ENCODE measurements around the gene INSC. TPM values are rescaled to one million over a fixed set of nuclear protein-coding genes. Genes with fewer than 3 reads are reported as not detected.

Gene INSC
- polyA plus RNA-seq, 3 donors: not detected

DNA sequence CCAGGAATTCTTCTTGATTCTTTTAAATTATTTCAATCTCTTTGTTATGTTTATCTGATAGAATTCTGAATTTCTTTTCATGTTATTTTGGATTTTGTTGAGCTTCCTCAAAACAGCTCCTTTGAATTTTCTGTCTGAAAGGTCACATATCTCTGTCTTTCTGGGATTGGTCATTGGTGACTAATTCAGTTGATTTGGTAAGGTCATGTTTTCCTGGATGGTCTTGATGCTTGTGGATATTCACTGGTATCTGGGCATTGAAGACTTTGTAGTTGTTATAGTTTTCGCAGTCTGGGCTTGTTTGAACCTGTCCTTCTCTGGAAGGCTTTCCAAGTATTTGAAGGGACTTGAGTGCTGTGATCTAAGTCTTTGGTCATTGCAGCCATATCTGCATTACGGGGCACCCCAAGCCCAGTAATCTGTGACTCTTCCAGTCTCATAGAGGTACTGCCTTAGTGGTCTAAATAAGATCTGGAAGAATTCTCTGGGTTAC is 18.9 kb upstream of the INSC start:
- intact Hi-C loops (cut with micrococcal nuclease): no loop called here
- Histone ChIP-seq H3K4me2 (replicated peaks; ENCODE audit: extremely low read depth, low read length, poor library complexity, severe bottlenecking) (no peak overlapping the region), H3K9me3 (replicated peaks in 1 of 2; ENCODE audit: control insufficient read depth in 1 of 2, insufficient read depth in 1 of 2, low read length in 2 of 2) (no peaks in the 10 kb centered on the region), H3K27ac (ENCODE audit: low read depth in 1 of 2, low read length in 2 of 2) (no peak overlapping the region), H3K27me3 (ENCODE audit: control insufficient read depth in 2 of 2, insufficient read depth in 2 of 2, low read length in 2 of 2) (peaks cover 0 to 2% of the 10 kb centered on the region in 2 donors), H2AFZ (ENCODE audit: insufficient read depth, low read depth, low read length, poor library complexity, severe bottlenecking) (no peak overlapping the region), H3K9ac (ENCODE audit: insufficient read depth, low read length, poor library complexity, severe bottlenecking) (no peak overlapping the region), H3K4me3 (replicated peaks in 1 of 3; ENCODE audit: low read depth in 2 of 3, low read length in 3 of 3) (no peak overlapping the region), H4K20me1 (ENCODE audit: insufficient read depth, low read length) (no peaks in the 10 kb centered on the region), H3K79me2 (ENCODE audit: insufficient read depth, low read length) (no peaks in the 10 kb centered on the region), H3K36me3 (replicated peaks in 1 of 2; ENCODE audit: control insufficient read depth in 1 of 2, insufficient read depth in 2 of 2, low read length in 2 of 2) (no peaks in the 10 kb centered on the region), H3K4me1 (ENCODE audit: control insufficient read depth in 1 of 2, insufficient read depth in 2 of 2, low read length in 2 of 2) (no peaks in the 10 kb centered on the region)
- Mint-ChIP-seq H3K27me3 (ENCODE audit: low read depth in 3 of 3) (peaks cover 0 to 4% (median 2%) of the 10 kb centered on the region in 3 donors), H3K27ac (no peak overlapping the region), H3K4me1 (peaks cover 4% of the 10 kb centered on the region), H3K4me3 (no peak overlapping the region), H3K9me3 (peaks cover 0 to 2% (median 0%) of the 10 kb centered on the region in 7 donors), H3K36me3 (no peaks in the 10 kb centered on the region)
- TF ChIP-seq, protein P1, sequence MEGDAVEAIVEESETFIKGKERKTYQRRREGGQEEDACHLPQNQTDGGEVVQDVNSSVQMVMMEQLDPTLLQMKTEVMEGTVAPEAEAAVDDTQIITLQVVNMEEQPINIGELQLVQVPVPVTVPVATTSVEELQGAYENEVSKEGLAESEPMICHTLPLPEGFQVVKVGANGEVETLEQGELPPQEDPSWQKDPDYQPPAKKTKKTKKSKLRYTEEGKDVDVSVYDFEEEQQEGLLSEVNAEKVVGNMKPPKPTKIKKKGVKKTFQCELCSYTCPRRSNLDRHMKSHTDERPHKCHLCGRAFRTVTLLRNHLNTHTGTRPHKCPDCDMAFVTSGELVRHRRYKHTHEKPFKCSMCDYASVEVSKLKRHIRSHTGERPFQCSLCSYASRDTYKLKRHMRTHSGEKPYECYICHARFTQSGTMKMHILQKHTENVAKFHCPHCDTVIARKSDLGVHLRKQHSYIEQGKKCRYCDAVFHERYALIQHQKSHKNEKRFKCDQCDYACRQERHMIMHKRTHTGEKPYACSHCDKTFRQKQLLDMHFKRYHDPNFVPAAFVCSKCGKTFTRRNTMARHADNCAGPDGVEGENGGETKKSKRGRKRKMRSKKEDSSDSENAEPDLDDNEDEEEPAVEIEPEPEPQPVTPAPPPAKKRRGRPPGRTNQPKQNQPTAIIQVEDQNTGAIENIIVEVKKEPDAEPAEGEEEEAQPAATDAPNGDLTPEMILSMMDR (IDR thresholded peaks at IDR 0.05): no peak
- DNase-seq: no peak
- 100% methylated on average over 1 of the region's 2 CpGs for WGBS (ENCODE audit: insufficient coverage)

DNA sequence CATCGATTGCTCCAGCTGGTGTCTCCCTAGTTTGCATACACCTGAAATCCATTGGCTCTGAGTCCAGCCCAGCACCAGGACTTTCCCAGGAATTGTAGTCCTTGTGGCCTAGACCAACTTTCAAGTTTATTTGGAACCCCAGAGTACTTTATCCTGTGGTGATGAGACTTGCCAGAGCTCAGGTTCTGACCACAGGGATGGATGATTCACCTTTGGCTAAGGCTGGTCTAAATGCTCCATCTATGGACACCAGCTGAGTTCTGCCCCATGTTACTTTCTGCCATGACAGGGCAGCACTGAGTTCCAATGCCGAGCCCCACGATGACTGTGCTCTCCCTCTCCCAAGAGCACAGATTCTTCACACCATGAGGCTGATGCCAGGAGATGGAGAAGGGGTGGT is 17.3 kb upstream of the INSC start:
- H3K36me3 ChIP-seq (replicated peaks in 1 of 2; ENCODE audit: control insufficient read depth in 1 of 2, insufficient read depth in 2 of 2, low read length in 2 of 2): no peaks in the 10 kb centered on the region
- no peak for DNase-seq
- no peak overlapping the region for H3K4me3 ChIP-seq (replicated peaks in 1 of 3; ENCODE audit: low read depth in 2 of 3, low read length in 3 of 3)
- intact Hi-C loops (cut with micrococcal nuclease): no loop called here
- Mint-ChIP-seq H3K4me1 (peaks cover 7% of the 10 kb centered on the region), H3K27me3 (ENCODE audit: low read depth in 3 of 3) (peaks cover 2 to 4% (median 2%) of the 10 kb centered on the region in 3 donors), H3K36me3 (no peaks in the 10 kb centered on the region), H3K9me3 (peaks cover 0 to 2% (median 0%) of the 10 kb centered on the region in 7 donors), H3K4me3 (no peak overlapping the region), H3K27ac (no peak overlapping the region)
- no peaks in the 10 kb centered on the region for H3K79me2 ChIP-seq (ENCODE audit: insufficient read depth, low read length)
- peaks cover 0 to 2% of the 10 kb centered on the region in 2 donors for H3K27me3 ChIP-seq (ENCODE audit: control insufficient read depth in 2 of 2, insufficient read depth in 2 of 2, low read length in 2 of 2)
- H4K20me1 ChIP-seq (ENCODE audit: insufficient read depth, low read length): no peaks in the 10 kb centered on the region
- H2AFZ ChIP-seq (ENCODE audit: insufficient read depth, low read depth, low read length, poor library complexity, severe bottlenecking): no peak overlapping the region
- H3K4me2 ChIP-seq (replicated peaks; ENCODE audit: extremely low read depth, low read length, poor library complexity, severe bottlenecking): no peak overlapping the region
- H3K9me3 ChIP-seq (replicated peaks in 1 of 2; ENCODE audit: control insufficient read depth in 1 of 2, insufficient read depth in 1 of 2, low read length in 2 of 2): no peaks in the 10 kb centered on the region
- WGBS (ENCODE audit: insufficient coverage): no CpG with 5 or more reads among the region's 3 CpGs
- H3K9ac ChIP-seq (ENCODE audit: insufficient read depth, low read length, poor library complexity, severe bottlenecking): no peak overlapping the region
- H3K4me1 ChIP-seq (ENCODE audit: control insufficient read depth in 1 of 2, insufficient read depth in 2 of 2, low read length in 2 of 2): no peaks in the 10 kb centered on the region
- TF ChIP-seq, protein P1 (IDR thresholded peaks at IDR 0.05): no peak
- no peak overlapping the region for H3K27ac ChIP-seq (ENCODE audit: low read depth in 1 of 2, low read length in 2 of 2)

Data from CD14-positive monocyte (primary cell).